Stimulated activated effector memory CD8-positive, alpha-beta T cell treated with anti-CD3 and anti-CD28 coated beads, Interleukin-12 subunit alpha, Interleukin-12 subunit beta, amount 100 ng/mL, for 72 hours (primary cell): Measurements from ENCODE around the gene TACC3.
A peak's percentile ranks its signal among the peaks of the same experiment; 100 is the strongest.

ENCODE experiments used
- ATAC-seq: fragments of 150-1000 bp; cut with Tn5 transposase; 2 replicates; pipeline ENCODE4 v1.10.0; 2021
- DNase-seq, 2 donors: peaks; one replicate each; pipeline ENCODE4 v3.0.0; 2021 to 2022; ENCODE audit warnings: low spot score in 2 of 2
- H3K27ac Mint-ChIP-seq: one replicate; pipeline ENCODE4 v1.8.0; 2022; ENCODE audit warnings: mild to moderate bottlenecking, mixed read lengths
- H3K36me3 Mint-ChIP-seq: one replicate; pipeline ENCODE4 v1.8.0; 2022; ENCODE audit warnings: mild to moderate bottlenecking, mixed read lengths
- H3K4me1 Mint-ChIP-seq: one replicate; pipeline ENCODE4 v1.8.0; 2022; ENCODE audit warnings: mixed read lengths
- H3K4me3 Mint-ChIP-seq: one replicate; pipeline ENCODE4 v1.8.0; 2022; ENCODE audit warnings: mild to moderate bottlenecking, mixed read lengths
- H3K9me3 Mint-ChIP-seq: one replicate; pipeline ENCODE4 v1.8.0; 2022; ENCODE audit warnings: mixed read lengths

The TACC3 gene

DNA sequence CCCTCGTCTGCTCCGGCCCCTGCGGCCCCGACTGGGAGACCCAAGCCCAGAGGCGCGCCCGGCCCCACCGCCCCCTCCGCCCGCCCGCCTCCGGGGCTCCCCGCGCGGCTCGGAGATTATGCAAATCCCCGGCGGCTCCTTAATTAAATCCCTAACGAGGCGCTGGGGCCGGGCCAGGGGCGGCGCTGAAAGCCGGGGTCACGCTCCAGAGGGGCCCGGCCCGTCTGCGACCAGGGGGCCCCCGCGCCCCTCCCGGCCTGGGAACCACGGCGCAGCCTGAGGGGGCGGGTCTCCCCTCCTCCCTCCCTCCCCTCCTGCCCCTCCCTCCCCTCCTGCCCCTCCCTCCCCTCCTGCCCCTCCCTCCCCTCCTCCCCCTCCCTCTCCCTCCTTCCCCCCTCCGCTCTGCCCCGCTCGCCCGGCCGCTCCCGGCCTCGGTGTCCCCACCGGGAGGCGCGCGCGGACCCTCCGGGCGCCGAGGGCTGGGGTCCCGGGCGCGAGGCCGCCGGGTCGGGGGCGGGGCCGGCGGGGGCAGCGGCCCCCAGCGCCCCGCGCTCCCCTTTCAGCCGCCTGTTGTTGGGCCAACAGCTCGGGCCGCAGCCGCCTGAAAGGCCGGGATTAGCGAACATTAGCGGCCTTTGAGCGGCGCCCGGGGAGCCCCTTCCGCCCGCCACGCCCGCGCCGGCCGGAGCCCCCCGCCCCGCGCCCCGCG, 45.9 kb downstream of the TACC3 start:
- DNase-seq (no peak), ATAC-seq (no peak)
- H3K36me3 Mint-ChIP-seq, result no peaks in the 10 kb centered on the region
- peaks cover 5% of the 10 kb centered on the region for H3K4me1 Mint-ChIP-seq
- no peaks in the 10 kb centered on the region for H3K9me3 Mint-ChIP-seq
- H3K4me3 Mint-ChIP-seq, result peak overlapping the region; percentile 55
- H3K27ac Mint-ChIP-seq, result no peak overlapping the region

- Mint-ChIP-seq H3K9me3 (no peaks in the 10 kb centered on the region), H3K4me1 (peaks cover 5% of the 10 kb centered on the region), H3K27ac (no peak overlapping the region), H3K4me3 (peak overlapping the region; percentile 55), H3K36me3 (no peaks in the 10 kb centered on the region)
- ATAC-seq (peak; percentile 14), DNase-seq (no peak)
Measured at GRCh38 chr4:1767770-1768366, 46.5 kb downstream of the TACC3 start.

- ATAC-seq, result no peak
- H3K27ac Mint-ChIP-seq, result no peak overlapping the region
- H3K9me3 Mint-ChIP-seq, result no peaks in the 10 kb centered on the region
- no peak for DNase-seq
- H3K4me3 Mint-ChIP-seq, result peak overlapping the region; percentile 55
- peaks cover 5% of the 10 kb centered on the region for H3K4me1 Mint-ChIP-seq
- no peaks in the 10 kb centered on the region for H3K36me3 Mint-ChIP-seq
Measured at GRCh38 chr4:1768367-1769034, 47.2 kb downstream of the TACC3 start.

DNA sequence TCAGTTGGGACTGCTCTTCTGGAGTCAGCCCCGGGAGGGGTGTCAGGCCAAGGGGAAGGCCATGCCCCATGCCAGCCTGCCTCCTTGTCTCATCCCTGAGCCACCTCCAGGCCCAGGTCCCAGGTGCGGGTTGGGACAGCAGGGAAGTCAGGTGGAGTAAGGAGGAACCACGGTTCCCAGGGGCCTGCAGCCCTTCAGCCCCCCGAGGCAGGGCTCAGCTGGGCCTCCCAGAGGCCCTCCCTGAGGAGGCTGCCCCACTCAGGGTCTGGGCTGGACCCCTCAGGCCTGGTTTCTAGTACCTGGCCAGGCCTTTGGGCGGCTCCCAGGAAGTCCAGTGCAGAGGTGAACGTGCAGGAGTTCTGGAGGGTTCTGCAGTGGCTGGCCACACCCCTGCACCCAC, 48.4 kb downstream of the TACC3 start:
- Mint-ChIP-seq H3K27ac (no peak overlapping the region), H3K4me3 (no peak overlapping the region), H3K36me3 (no peaks in the 10 kb centered on the region), H3K9me3 (no peaks in the 10 kb centered on the region), H3K4me1 (peaks cover 5% of the 10 kb centered on the region)
- ATAC-seq (no peak), DNase-seq (no peak)

DNA sequence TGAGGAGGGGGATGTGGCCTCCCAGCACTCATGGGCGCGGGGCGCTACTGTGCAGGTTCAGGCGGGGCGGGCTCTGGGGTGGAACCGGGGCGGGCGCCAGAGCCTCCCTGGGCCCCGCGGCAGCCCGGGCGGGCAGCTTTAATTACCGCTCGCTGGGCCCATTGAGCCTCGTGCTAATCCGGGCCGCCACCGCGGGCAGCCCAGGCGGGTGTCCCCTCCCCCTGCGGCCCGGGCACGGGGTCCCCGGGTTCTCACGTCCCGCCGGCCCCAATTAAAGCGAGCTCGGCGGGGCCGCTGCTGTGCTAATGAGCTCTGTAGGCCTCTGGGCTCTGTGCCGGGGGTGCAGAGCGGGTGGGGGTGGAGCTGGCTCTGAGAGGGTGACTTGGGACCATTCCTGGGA, 48.9 kb downstream of the TACC3 start:
- no peak overlapping the region for H3K4me3 Mint-ChIP-seq
- H3K27ac Mint-ChIP-seq, result no peak overlapping the region
- H3K4me1 Mint-ChIP-seq, result peaks cover 5% of the 10 kb centered on the region
- no peak for DNase-seq
- no peaks in the 10 kb centered on the region for H3K36me3 Mint-ChIP-seq
- H3K9me3 Mint-ChIP-seq, result no peaks in the 10 kb centered on the region
- no peak for ATAC-seq

- no peaks in the 10 kb centered on the region for H3K36me3 Mint-ChIP-seq
- DNase-seq, result no peak
- peaks cover 5% of the 10 kb centered on the region for H3K4me1 Mint-ChIP-seq
- no peak for ATAC-seq
- H3K4me3 Mint-ChIP-seq, result no peak overlapping the region
- H3K27ac Mint-ChIP-seq, result no peak overlapping the region
- no peaks in the 10 kb centered on the region for H3K9me3 Mint-ChIP-seq
Measured at GRCh38 chr4:1770791-1771231, 49.5 kb downstream of the TACC3 start.

- H3K27ac Mint-ChIP-seq, result no peak overlapping the region
- DNase-seq, result no peak
- H3K4me1 Mint-ChIP-seq, result peaks cover 5% of the 10 kb centered on the region
- ATAC-seq, result peak; percentile 43
- H3K4me3 Mint-ChIP-seq, result no peak overlapping the region
- H3K36me3 Mint-ChIP-seq, result no peaks in the 10 kb centered on the region
- no peaks in the 10 kb centered on the region for H3K9me3 Mint-ChIP-seq
Measured at GRCh38 chr4:1771555-1772305, 50.4 kb downstream of the TACC3 start.

- Mint-ChIP-seq H3K36me3 (no peaks in the 10 kb centered on the region), H3K27ac (no peak overlapping the region), H3K4me3 (no peak overlapping the region), H3K4me1 (peaks cover 5% of the 10 kb centered on the region), H3K9me3 (no peaks in the 10 kb centered on the region)
- no peak for DNase-seq
- no peak for ATAC-seq
Measured at GRCh38 chr4:1772853-1773538, 51.7 kb downstream of the TACC3 start.

GRCh38 chr4:1773754-1774153, 52.4 kb downstream of the TACC3 start:
- H3K9me3 Mint-ChIP-seq, result no peaks in the 10 kb centered on the region
- DNase-seq (no peak), ATAC-seq (no peak)
- peaks cover under 1% of the 10 kb centered on the region for H3K4me1 Mint-ChIP-seq
- H3K36me3 Mint-ChIP-seq, result no peaks in the 10 kb centered on the region
- no peak overlapping the region for H3K4me3 Mint-ChIP-seq
- H3K27ac Mint-ChIP-seq, result no peak overlapping the region

GRCh38 chr4:1775731-1776500, 54.6 kb downstream of the TACC3 start:
- DNase-seq (no peak), ATAC-seq (no peak)
- Mint-ChIP-seq H3K36me3 (no peaks in the 10 kb centered on the region), H3K27ac (no peak overlapping the region), H3K9me3 (no peaks in the 10 kb centered on the region), H3K4me1 (no peaks in the 10 kb centered on the region), H3K4me3 (no peak overlapping the region)

DNA sequence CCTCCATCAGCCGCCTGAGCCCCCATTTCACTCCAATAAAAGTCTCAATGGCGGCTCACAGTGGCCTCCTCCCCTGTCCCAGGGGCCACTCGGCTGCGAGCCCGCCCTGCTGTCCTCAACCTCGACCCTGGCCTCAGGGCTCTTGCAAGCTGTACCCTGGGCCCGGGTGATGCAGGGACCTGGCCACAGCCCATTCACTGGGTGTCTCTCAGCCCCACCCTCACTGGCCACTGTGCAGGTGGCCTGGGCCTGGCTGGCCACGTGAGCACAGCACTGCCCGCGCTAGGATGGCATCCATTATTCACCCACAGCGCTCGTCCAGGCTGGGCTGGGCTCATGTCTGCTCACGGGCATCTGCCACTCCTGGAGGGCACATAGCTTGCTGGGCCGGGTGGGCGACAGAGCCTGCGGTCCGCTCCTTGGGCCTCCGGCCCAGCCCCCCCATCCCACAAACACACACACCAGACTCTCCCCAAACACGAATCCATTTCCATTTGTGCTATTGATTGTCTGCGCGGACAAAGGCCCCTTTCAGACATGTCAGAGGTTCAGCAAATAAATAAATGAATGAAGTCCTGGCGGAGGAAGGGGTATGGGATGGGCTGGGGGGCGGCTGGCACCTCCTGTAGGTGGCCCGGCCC, 55.3 kb downstream of the TACC3 start:
- Mint-ChIP-seq H3K36me3 (no peaks in the 10 kb centered on the region), H3K9me3 (no peaks in the 10 kb centered on the region), H3K4me1 (no peaks in the 10 kb centered on the region), H3K4me3 (no peak overlapping the region), H3K27ac (no peak overlapping the region)
- no peak for ATAC-seq
- DNase-seq, result no peak

DNA sequence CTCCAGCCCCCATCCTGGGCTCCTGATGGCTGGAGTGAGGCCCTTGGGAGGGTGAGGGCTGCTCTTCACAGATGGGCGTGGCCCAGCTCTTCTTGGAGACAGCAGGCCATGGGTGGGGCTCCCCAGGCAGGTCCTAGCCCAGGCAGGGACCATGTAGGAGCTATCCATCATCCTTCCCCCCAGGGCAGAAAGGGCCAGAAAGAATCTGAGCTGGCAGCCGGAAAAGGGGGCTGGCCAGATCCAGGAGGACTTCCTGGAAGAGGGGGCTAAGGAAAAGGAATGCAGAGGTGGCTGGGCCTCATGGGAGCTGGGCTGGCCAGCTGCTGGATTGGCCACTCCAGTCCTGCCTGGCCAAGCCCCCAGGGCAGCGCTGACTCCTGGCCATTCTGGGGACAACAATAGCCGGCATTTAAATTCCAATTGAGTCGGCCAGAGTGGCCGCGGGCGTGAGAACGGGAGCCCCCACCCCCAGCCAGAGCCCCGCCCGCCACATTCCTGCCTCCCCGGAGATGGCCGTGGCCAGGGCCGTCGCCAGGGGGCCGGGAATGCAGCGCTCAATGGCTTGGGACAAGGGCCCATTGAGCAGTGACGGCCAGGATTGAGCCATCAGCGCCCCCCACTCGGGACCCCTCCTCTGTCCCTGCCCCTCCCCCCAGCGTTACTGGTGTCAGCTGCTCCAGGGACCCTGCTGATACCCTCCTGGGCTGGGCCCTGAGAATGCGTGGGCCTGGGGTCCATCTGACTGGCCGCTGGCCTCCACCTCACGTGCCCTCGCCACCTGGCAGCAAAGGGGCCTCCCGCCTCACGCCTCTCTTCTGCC, 56.7 kb downstream of the TACC3 start:
- Mint-ChIP-seq H3K4me1 (no peaks in the 10 kb centered on the region), H3K9me3 (no peaks in the 10 kb centered on the region), H3K36me3 (no peaks in the 10 kb centered on the region), H3K27ac (no peak overlapping the region), H3K4me3 (no peak overlapping the region)
- ATAC-seq (no peak), DNase-seq (no peak)

GRCh38 chr4:1778642-1779392, 57.5 kb downstream of the TACC3 start:
- no peak for DNase-seq
- no peak overlapping the region for H3K4me3 Mint-ChIP-seq
- no peaks in the 10 kb centered on the region for H3K9me3 Mint-ChIP-seq
- H3K27ac Mint-ChIP-seq, result no peak overlapping the region
- H3K36me3 Mint-ChIP-seq, result no peaks in the 10 kb centered on the region
- no peaks in the 10 kb centered on the region for H3K4me1 Mint-ChIP-seq
- ATAC-seq, result no peak
